Activated CD4-positive, alpha-beta T cell treated with anti-CD3 and anti-CD28 coated beads, Interleukin-2, Interleukin-4, amounts not matched to agents 100 ng/mL and 50 ng/mL, durations not matched to agents 16 hours and 8 hours (primary cell): Measurements from ENCODE around the gene ZNF544.

ENCODE experiments used
- DNase-seq: peaks from one replicate; pipeline ENCODE4 v3.0.0-alpha.2; 2020; ENCODE audit warnings: low spot score

The ZNF544 gene

GRCh38 chr19:58228585-58229254, at the start of gene ZNF544:
ZNF544 (plus strand) TSS chr19:58228914; CDS start chr19:58244024, 15,110 bp downstream.
- DNase-seq = peak; percentile 77

- peak; percentile 42 for DNase-seq
Observed at GRCh38 chr19:58181902-58182576, 46.7 kb upstream of the ZNF544 start.

GRCh38 chr19:58182577-58182988, 46.1 kb upstream of the ZNF544 start:
- peak; percentile 77 for DNase-seq

DNA sequence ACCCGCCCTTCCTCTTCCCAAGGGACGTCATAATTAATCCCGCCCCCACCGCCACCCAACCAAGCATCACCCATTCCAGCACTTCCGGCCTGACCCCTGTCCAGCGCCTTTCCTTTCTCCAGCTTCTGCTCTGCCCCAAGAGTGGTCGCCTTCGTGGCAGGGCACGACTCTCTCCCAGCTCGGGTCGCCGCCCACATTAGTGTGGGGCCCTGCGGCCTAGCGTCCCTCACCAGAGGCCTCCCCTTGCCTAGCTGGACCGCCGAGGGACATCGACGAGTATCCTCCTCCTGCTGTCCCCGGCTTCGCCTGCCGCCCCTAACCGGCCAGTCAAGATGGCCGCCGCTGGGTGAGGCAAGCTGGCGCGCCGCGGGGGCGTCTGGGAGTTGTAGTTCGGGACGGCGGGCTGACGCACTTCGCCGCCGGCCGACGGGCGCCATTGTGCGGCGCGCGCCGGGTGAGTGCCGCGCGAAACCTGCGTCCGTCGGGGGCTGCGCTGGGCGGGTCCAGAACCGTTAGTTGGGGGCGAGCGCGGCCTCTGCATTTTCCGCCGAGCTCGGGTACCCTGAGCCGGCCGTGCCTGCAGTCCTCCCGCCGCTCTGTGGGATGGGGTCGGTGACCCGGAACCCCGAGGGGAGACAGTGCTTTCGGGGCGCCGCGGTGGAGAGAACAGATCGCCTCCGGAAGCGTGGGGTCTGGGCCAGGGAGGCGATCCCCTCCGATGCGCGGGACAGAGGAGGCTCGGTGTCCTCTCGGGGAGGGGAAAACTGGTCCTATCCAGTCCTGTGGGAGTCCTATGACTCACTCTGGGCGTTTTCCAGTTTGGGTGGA, 45.5 kb upstream of the ZNF544 start, which contains the start of gene ZNF274:
Gene ZNF274, plus strand, starts transcription at position 73 of the 828 bp plus-strand sequence. CDS start 905 bp downstream, outside the sequence.
- DNase-seq = peak; percentile 92

DNA sequence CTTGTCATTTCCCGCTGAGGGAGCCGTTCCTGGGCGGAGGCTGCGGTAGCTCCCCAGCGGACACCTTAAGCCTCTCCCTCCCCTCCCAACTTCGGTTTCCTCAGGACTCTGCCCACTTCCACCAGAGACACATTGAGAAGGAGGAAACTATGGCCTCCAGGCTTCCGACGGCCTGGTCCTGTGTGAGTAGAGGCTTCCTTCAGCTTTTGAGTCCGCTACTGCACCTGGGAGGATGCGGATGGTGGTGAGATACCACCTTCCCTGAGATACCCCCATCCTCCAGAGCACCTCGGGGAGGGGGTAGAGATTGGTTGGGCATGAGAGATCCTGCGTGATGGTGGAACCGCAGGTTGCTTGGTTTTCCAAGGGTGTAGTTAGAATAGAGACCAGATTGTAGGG, 44.9 kb upstream of the ZNF544 start:
- DNase-seq = no peak

DNA sequence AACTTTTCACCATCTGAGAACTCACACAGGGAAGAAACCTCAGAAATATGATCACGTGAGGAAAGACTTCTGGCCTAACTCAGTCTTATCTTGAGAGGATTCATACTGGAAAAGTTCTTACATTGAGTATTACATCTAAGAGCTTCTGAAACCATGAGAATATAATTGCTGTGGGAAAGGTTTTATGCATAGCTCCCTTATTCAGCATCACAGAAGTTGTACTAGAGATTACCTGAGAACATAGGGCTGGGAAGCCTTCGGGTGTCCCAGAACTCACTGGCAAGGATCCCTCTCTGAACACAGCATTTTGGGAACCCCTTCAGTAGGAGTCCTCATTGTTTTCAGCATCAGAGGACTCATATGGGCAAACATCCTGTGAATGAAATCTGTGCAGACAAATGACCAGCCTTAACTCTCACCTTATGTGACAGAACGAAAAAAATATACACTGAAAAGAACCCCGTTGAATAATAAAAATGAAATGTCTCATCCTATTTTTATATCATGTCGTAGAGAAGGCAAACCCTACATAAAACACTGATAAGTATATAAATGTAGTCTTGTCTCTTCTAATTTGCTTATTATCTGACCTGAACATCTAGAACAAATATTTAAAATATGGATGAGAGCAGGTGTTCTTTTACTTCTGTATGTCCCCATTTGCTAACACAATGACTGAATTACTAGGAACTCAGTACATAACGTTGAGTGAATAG, 31.7 kb upstream of the ZNF544 start:
- DNase-seq = no peak

DNA sequence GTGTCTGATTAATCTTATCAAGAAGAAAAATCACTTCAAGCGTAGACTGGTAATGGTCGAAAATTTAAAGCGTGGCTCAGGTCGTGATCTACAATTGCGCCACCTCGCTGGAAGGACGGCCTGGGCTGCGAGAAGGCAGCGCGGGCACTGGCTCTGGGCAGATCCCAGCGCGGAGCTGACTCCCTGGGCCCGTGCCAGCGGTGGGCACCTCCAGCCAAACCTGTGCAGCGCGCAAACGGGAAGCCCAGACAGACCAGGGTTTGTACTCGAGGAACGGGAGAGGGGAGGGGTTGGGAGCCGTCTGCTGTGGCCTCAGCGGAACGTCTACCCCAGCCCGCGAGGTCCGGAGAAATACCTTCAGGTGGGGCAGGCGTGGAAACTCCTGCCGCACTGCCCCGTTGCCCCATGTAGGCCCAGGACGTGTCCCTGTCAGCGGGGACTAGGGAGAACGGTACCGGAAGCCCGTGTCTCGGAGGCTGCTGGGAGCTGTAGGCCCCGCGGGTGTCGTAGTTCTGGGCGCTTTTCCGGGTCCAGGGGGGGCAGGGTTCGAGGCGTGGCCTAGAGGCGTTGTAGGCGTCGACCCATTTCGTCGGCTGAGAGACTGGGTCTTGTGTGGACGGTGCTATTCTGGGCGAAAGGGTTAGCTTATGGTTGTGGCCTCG, 24.8 kb upstream of the ZNF544 start:
- DNase-seq = no peak

GRCh38 chr19:58204566-58204965, 24.1 kb upstream of the ZNF544 start:
- DNase-seq = no peak

DNA sequence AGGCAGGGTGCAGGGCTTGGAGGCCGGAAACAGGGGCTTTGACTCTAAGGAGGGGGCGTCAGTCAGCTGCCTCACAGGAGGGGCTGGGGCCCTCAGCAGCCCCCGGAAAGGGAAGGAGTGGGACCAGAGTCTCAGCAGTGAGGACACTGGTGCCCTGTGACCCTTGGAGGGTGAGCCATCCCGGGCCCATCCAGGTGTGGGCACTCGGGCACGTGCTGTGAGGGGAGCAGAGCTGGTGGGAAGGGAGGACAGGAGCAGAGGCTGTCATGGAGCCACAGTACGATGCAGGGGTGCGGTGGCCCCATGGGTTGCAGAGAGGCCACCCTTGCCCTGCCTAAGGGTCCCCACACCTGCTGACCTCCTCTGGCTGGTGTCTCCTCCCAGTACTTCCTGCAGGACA, 19.1 kb upstream of the ZNF544 start:
- no peak for DNase-seq

GRCh38 chr19:58212336-58213074, 16.2 kb upstream of the ZNF544 start:
- DNase-seq = no peak

GRCh38 chr19:58213075-58213369, 15.7 kb upstream of the ZNF544 start:
- no peak for DNase-seq

DNA sequence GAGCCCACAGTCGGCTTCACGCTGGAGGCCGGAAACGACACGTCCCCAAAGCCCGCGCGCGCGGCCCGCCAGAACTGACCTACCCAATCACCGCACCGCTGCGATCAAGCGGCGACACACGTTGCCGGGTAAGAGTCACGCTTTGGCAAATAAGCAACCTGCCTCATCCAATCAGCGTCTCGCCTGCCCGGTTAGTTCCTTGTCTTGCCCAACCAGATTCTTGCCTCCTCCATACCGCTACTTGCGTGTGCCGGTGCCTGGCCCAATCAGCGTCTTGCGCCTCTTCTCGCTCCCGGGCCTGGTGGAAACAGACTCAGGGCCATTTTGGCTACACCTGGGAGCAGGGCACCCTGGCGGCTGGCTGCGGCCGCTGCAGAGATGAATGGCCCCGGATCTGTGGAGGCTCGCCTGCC, 11.6 kb upstream of the ZNF544 start:
- no peak for DNase-seq

- no peak for DNase-seq
Observed at GRCh38 chr19:58217607-58218391, 10.9 kb upstream of the ZNF544 start.

DNA sequence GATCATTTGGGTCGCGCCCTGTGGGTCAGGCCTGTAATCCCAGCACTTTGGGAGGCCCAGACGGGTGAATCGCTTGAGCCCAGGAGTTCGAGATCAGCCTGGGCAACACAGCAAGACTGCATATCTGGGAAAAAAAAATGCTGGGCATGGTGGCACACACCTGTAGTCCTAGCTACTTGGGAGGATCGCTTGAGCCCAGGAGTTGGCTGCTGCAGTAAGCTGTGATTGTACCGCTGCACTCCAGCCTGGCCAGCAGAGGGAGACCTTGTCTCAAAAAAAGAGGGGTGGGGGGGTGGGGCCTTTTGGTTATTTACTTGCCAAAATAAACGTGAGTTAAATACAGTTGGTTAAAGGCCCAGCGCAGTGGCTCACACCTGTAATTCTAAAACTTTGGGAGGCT, 9.8 kb upstream of the ZNF544 start:
- DNase-seq = peak; percentile 29

DNA sequence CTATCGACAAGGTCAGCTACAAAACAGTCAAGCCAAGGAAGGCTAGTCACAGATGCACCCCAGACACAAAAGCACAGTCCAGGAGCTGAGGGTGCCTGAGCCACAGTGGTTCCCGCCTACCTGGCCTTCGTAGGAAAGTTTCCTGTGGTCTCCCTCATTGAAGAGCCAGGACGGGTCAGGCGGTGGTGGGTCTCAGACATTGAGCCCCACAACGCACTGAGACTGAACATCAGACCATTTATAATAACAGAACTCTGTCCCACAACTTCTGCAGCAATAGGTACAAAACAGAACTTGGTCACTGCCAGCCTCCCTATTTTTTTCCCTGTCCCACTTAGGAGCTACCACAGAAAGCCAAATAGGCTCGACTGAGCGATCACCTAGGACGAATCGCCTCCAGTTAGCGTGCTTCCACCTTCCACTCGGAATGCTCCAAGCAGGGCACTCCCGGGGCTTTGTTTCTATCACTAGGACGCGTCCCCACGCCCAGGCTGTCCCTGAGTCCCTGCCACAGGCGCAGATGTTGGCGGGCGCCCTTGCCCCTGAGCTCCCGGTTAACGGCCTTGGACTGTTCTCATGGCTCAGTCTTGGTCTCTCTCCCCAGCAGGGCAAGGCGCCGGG, 640 bp upstream of the ZNF544 start:
- DNase-seq = no peak

GRCh38 chr19:58229255-58229639, 533 bp downstream of the ZNF544 start:
- DNase-seq = peak; percentile 15

GRCh38 chr19:58237324-58237723, 8.6 kb downstream of the ZNF544 start:
- DNase-seq = no peak

DNA sequence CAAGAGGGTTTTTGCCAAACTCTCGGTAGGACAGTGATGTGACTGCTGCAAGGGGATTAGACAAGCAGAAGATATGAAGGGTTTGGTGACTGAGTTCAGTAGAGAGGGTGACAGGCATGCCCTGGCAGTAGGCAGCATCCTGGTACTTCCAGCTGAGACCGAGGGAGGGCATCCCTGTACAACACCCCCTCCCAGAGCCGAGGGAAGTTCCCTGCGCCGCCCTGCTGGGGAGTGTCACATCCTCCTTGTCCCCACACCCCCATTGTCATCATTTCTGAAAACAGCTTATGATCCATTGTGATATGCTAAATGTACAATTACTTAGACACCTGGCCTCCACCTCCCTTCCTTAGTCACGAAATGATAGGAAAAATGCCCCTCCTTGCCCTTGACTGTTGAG, 14.6 kb downstream of the ZNF544 start:
- no peak for DNase-seq

DNA sequence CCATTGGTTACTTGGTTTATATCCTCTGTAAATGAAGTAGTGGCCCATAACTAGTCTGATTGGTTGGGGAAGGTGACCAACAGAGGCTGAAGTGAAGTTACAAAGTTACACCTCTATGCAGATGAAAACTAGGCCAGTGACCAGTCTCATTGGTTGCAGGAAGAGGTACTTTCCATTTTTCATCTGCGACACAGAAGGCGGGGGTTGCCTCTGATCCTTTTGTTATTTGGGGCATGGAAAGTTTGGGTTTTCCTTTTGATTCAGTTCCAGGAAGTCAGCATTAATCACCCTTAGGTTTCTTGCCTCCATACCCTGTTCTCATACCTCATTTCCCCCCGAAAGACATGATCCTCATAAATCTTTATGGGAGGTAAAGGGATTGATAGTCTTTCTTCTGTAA, 20.2 kb downstream of the ZNF544 start:
- DNase-seq = no peak
